HepG2 (cell line): ENCODE data around the gene RAB11FIP5.

ENCODE experiments used
- ARNTL ChIP-seq: sonication (generic); formaldehyde crosslinking; IDR thresholded peaks from 2 replicates; pipeline ENCODE4 v1.4.0; 2020; ENCODE audit warnings: mild to moderate bottlenecking, missing genetic modification reagents
- CHCHD3 ChIP-seq: sonication (generic); formaldehyde crosslinking; IDR thresholded peaks from 2 replicates; pipeline ENCODE4 v1.8.0; 2022; ENCODE audit warnings: mild to moderate bottlenecking, missing genetic modification reagents, moderate library complexity
- HNRNPK ChIP-seq: fragments of 200-400 bp; formaldehyde crosslinking; IDR thresholded peaks from 2 replicates; pipeline ENCODE4 v1.6.1; 2018; ENCODE audit warnings: low read length, low read depth, moderate library complexity, mild to moderate bottlenecking; ENCODE audit not compliant: poor library complexity, severe bottlenecking
- NR1H2 ChIP-seq: sonication (generic); formaldehyde crosslinking; IDR thresholded peaks from 2 replicates; pipeline ENCODE4 v1.8.1; 2022; ENCODE audit warnings: low read depth, missing genetic modification reagents, borderline replicate concordance
- ZBTB2 ChIP-seq: sonication (generic); formaldehyde crosslinking; IDR thresholded peaks from 2 replicates; pipeline ENCODE4 v1.8.0; 2022; ENCODE audit warnings: low read depth, missing genetic modification reagents
- TF ChIP-seq, protein P1 (sequence below): sonication (generic); formaldehyde crosslinking; IDR thresholded peaks from 2 replicates; pipeline ENCODE4 v1.5.0; 2020; ENCODE audit warnings: missing genetic modification reagents
- TF ChIP-seq, protein P2 (sequence below): sonication (generic); formaldehyde crosslinking; IDR thresholded peaks from 2 replicates; pipeline ENCODE4 v1.5.0; 2020; ENCODE audit warnings: mild to moderate bottlenecking, missing genetic modification reagents, moderate library complexity
- TF ChIP-seq, protein P3 (sequence below): sonication (generic); formaldehyde crosslinking; IDR thresholded peaks from 2 replicates; pipeline ENCODE4 v1.5.0; 2020; ENCODE audit warnings: missing genetic modification reagents
- TF ChIP-seq, protein P4 (sequence below): sonication (generic); formaldehyde crosslinking; IDR thresholded peaks from 2 replicates; pipeline ENCODE4 v1.4.0; 2020; ENCODE audit warnings: low read depth, missing genetic modification reagents

GRCh38 chr2:73087311-73087710 lies 25.4 kb downstream of the RAB11FIP5 start:
- TF ChIP-seq NR1H2 (CRISPR knock-in tag) (no peak), HNRNPK (no peak), ZBTB2 (no peak), ARNTL (CRISPR knock-in tag) (no peak), CHCHD3 (no peak)
- TF ChIP-seq, protein P1, sequence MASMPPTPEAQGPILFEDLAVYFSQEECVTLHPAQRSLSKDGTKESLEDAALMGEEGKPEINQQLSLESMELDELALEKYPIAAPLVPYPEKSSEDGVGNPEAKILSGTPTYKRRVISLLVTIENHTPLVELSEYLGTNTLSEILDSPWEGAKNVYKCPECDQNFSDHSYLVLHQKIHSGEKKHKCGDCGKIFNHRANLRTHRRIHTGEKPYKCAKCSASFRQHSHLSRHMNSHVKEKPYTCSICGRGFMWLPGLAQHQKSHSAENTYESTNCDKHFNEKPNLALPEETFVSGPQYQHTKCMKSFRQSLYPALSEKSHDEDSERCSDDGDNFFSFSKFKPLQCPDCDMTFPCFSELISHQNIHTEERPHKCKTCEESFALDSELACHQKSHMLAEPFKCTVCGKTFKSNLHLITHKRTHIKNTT, result no peak
- TF ChIP-seq, protein P2, sequence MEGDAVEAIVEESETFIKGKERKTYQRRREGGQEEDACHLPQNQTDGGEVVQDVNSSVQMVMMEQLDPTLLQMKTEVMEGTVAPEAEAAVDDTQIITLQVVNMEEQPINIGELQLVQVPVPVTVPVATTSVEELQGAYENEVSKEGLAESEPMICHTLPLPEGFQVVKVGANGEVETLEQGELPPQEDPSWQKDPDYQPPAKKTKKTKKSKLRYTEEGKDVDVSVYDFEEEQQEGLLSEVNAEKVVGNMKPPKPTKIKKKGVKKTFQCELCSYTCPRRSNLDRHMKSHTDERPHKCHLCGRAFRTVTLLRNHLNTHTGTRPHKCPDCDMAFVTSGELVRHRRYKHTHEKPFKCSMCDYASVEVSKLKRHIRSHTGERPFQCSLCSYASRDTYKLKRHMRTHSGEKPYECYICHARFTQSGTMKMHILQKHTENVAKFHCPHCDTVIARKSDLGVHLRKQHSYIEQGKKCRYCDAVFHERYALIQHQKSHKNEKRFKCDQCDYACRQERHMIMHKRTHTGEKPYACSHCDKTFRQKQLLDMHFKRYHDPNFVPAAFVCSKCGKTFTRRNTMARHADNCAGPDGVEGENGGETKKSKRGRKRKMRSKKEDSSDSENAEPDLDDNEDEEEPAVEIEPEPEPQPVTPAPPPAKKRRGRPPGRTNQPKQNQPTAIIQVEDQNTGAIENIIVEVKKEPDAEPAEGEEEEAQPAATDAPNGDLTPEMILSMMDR (CRISPR knock-in tag), result no peak
- TF ChIP-seq, protein P3, sequence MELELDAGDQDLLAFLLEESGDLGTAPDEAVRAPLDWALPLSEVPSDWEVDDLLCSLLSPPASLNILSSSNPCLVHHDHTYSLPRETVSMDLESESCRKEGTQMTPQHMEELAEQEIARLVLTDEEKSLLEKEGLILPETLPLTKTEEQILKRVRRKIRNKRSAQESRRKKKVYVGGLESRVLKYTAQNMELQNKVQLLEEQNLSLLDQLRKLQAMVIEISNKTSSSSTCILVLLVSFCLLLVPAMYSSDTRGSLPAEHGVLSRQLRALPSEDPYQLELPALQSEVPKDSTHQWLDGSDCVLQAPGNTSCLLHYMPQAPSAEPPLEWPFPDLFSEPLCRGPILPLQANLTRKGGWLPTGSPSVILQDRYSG (CRISPR knock-in tag), result no peak
- TF ChIP-seq, protein P4, sequence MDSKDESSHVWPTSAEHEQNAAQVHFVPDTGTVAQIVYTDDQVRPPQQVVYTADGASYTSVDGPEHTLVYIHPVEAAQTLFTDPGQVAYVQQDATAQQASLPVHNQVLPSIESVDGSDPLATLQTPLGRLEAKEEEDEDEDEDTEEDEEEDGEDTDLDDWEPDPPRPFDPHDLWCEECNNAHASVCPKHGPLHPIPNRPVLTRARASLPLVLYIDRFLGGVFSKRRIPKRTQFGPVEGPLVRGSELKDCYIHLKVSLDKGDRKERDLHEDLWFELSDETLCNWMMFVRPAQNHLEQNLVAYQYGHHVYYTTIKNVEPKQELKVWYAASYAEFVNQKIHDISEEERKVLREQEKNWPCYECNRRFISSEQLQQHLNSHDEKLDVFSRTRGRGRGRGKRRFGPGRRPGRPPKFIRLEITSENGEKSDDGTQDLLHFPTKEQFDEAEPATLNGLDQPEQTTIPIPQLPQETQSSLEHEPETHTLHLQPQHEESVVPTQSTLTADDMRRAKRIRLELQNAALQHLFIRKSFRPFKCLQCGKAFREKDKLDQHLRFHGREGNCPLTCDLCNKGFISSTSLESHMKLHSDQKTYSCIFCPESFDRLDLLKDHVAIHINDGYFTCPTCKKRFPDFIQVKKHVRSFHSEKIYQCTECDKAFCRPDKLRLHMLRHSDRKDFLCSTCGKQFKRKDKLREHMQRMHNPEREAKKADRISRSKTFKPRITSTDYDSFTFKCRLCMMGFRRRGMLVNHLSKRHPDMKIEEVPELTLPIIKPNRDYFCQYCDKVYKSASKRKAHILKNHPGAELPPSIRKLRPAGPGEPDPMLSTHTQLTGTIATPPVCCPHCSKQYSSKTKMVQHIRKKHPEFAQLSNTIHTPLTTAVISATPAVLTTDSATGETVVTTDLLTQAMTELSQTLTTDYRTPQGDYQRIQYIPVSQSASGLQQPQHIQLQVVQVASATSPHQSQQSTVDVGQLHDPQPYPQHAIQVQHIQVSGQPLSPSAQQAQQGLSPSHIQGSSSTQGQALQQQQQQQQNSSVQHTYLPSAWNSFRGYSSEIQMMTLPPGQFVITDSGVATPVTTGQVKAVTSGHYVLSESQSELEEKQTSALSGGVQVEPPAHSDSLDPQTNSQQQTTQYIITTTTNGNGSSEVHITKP (CRISPR knock-in tag), result no peak
